ENCODE measurements around the gene BANP. TPM values are rescaled to one million over a fixed set of nuclear protein-coding genes. Genes with fewer than 3 reads are reported as not detected.

The BANP gene
- total and polyA plus RNA-seq, 2 donors (not counting 3 experiments of a cell fraction or from before 2014, with no cell fraction given), result 22.4 to 33.8 TPM

- no peak overlapping the region for H3K4me3 ChIP-seq (replicated peaks in 1 of 3; ENCODE audit: insufficient read depth in 1 of 3, low read depth in 1 of 3, low read length in 3 of 3)
- H3K9me3 ChIP-seq (replicated peaks; ENCODE audit: control insufficient read depth, insufficient read depth, low read length), result no peaks in the 10 kb centered on the region
- DNase-seq (ENCODE audit: low read depth, low spot score) (no peak), FAIRE-seq (no peak)
- no peak overlapping the region for H3K4me2 ChIP-seq (ENCODE audit: insufficient read depth, low read length)
- H3K27ac ChIP-seq (ENCODE audit: insufficient read depth, low read depth, low read length), result no peak overlapping the region
- CTCF ChIA-PET, result no interaction called here
- H3K27me3 ChIP-seq (ENCODE audit: control insufficient read depth in 2 of 2, insufficient read depth in 2 of 2, low read length in 2 of 2), result no peaks in the 10 kb centered on the region
- dilution Hi-C loops (cut with MboI; ENCODE audit: extremely low pct_ligation_motif_present, low sequenced_read_pairs) (no loop called here), intact Hi-C loops (cut with micrococcal nuclease) (no loop called here)
- no peaks in the 10 kb centered on the region for H3K4me1 ChIP-seq (ENCODE audit: control insufficient read depth, extremely low read depth, insufficient read depth, low read length)
- H3K79me2 ChIP-seq (ENCODE audit: control insufficient read depth, insufficient read depth, low read length), result no peaks in the 10 kb centered on the region
- H3K36me3 ChIP-seq (ENCODE audit: control insufficient read depth in 2 of 2, extremely low read depth in 1 of 2, insufficient read depth in 2 of 2, low read length in 2 of 2), result peaks cover 0 to 7% of the 10 kb centered on the region in 2 experiments
- no peak for TF ChIP-seq GATA2 (IDR thresholded peaks at IDR 0.05; ENCODE audit: insufficient read depth, insufficient read length, low read depth, low read length)
- no peak overlapping the region for H3K9ac ChIP-seq (replicated peaks; ENCODE audit: extremely low read depth, insufficient read depth, low read length)
- H3K9me1 ChIP-seq (replicated peaks; ENCODE audit: control insufficient read depth, extremely low read depth, insufficient read depth, low read length), result no peaks in the 10 kb centered on the region
- POLR2A ChIA-PET, result no interaction called here
- H2AFZ ChIP-seq (ENCODE audit: low read depth, low read length), result no peak overlapping the region
- no peaks in the 10 kb centered on the region for H4K20me1 ChIP-seq (replicated peaks; ENCODE audit: control insufficient read depth, extremely low read depth, insufficient read depth, low read length)
- BruUV-seq (replicated peaks), result no TSS peak
Observed at GRCh38 chr16:88064011-88064888, 113.0 kb downstream of the BANP start.

GRCh38 chr16:88064889-88065746 lies 113.9 kb downstream of the BANP start:
- H3K9me1 ChIP-seq (replicated peaks; ENCODE audit: control insufficient read depth, extremely low read depth, insufficient read depth, low read length), result no peaks in the 10 kb centered on the region
- CTCF ChIA-PET, result no interaction called here
- H3K4me2 ChIP-seq (ENCODE audit: insufficient read depth, low read length), result no peak overlapping the region
- no peak overlapping the region for H3K4me3 ChIP-seq (replicated peaks in 1 of 3; ENCODE audit: insufficient read depth in 1 of 3, low read depth in 1 of 3, low read length in 3 of 3)
- POLR2A ChIA-PET, result no interaction called here
- H3K36me3 ChIP-seq (ENCODE audit: control insufficient read depth in 2 of 2, extremely low read depth in 1 of 2, insufficient read depth in 2 of 2, low read length in 2 of 2), result peaks cover 1 to 4% of the 10 kb centered on the region in 2 experiments
- TF ChIP-seq MYC (IDR thresholded peaks at IDR 0.05; ENCODE audit: low read depth, low read length), result no peak
- no peak for TF ChIP-seq GATA2 (IDR thresholded peaks at IDR 0.05; ENCODE audit: insufficient read depth, insufficient read length, low read depth, low read length)
- no peak for TF ChIP-seq EZH2 (IDR thresholded peaks at IDR 0.05; ENCODE audit: borderline replicate concordance, low read depth, low read length, severe bottlenecking)
- no peak for TF ChIP-seq POLR2AphosphoS5 (IDR thresholded peaks at IDR 0.05; ENCODE audit: insufficient read depth, low read depth, low read length)
- no peak for TF ChIP-seq JUN (IDR thresholded peaks at IDR 0.05; ENCODE audit: borderline replicate concordance, insufficient read depth, insufficient read length, low read depth)
- intact Hi-C loops (cut with micrococcal nuclease) (no loop called here), dilution Hi-C loops (cut with MboI; ENCODE audit: extremely low pct_ligation_motif_present, low sequenced_read_pairs) (no loop called here)
- no peak overlapping the region for H3K27ac ChIP-seq (ENCODE audit: insufficient read depth, low read depth, low read length)
- no peaks in the 10 kb centered on the region for H3K79me2 ChIP-seq (ENCODE audit: control insufficient read depth, insufficient read depth, low read length)
- no peaks in the 10 kb centered on the region for H3K27me3 ChIP-seq (ENCODE audit: control insufficient read depth in 2 of 2, insufficient read depth in 2 of 2, low read length in 2 of 2)
- H4K20me1 ChIP-seq (replicated peaks; ENCODE audit: control insufficient read depth, extremely low read depth, insufficient read depth, low read length), result no peaks in the 10 kb centered on the region
- H2AFZ ChIP-seq (ENCODE audit: low read depth, low read length), result no peak overlapping the region
- no peak overlapping the region for H3K9ac ChIP-seq (replicated peaks; ENCODE audit: extremely low read depth, insufficient read depth, low read length)
- no TSS peak for BruUV-seq (replicated peaks)
- no peaks in the 10 kb centered on the region for H3K4me1 ChIP-seq (ENCODE audit: control insufficient read depth, extremely low read depth, insufficient read depth, low read length)
- H3K9me3 ChIP-seq (replicated peaks; ENCODE audit: control insufficient read depth, insufficient read depth, low read length), result no peaks in the 10 kb centered on the region
- DNase-seq (ENCODE audit: low read depth, low spot score) (no peak), FAIRE-seq (no peak)

All from endothelial cell of umbilical vein (primary cell).